ENCODE results near the gene PLEKHA4. TPM values are rescaled to one million over a fixed set of nuclear protein-coding genes. Genes with fewer than 3 reads are reported as not detected.

Gene PLEKHA4
- total and polyA plus RNA-seq, 2 of the 13 experiments (the other 11 are each of a cell fraction or from before 2014, with no cell fraction given), result 4.8 to 6.0 TPM

- TF ChIP-seq SRSF9 (IDR thresholded peaks at IDR 0.05; ENCODE audit: borderline replicate concordance, insufficient read depth, low read depth, low read length, poor library complexity, severe bottlenecking) (no peak), NFE2 (CRISPR knock-in tag; IDR thresholded peaks at IDR 0.05) (0 out of 2 replicates have a peak, but pooled peaks have one; percentile 7), PHF8 (CRISPR knock-in tag; IDR thresholded peaks at IDR 0.05) (peak; percentile 35; the same call in 1 of the 2 replicates), GATA4 (IDR thresholded peaks at IDR 0.05; ENCODE audit: borderline replicate concordance, low read depth) (no peak), ARHGAP35 (CRISPR knock-in tag; IDR thresholded peaks at IDR 0.05; ENCODE audit: borderline replicate concordance) (peak; percentile 10; the same call in 1 of the 2 replicates), ZNF362 (CRISPR knock-in tag; IDR thresholded peaks at IDR 0.05; ENCODE audit: borderline replicate concordance) (peak; percentile 43; the same call in 1 of the 2 replicates), ZBTB40 (IDR thresholded peaks at IDR 0.05) (no peak), ZBTB40 (CRISPR knock-in tag; IDR thresholded peaks at IDR 0.05) (peak; percentile 60), ZNF383 (CRISPR knock-in tag; IDR thresholded peaks at IDR 0.05; ENCODE audit: borderline replicate concordance) (0 out of 2 replicates have a peak, but pooled peaks have one; percentile 80), DMAP1 (CRISPR knock-in tag; IDR thresholded peaks at IDR 0.05) (peak; percentile 57; the same call in 1 of the 2 replicates), ZBTB43 (CRISPR knock-in tag; conservative IDR thresholded peaks at IDR 0.05) (peak; percentile 45; the same call in 1 of the 2 replicates), ZNF766 (CRISPR knock-in tag; IDR thresholded peaks at IDR 0.05; ENCODE audit: borderline replicate concordance) (peak; percentile 66; the same call in 1 of the 2 replicates), CHD4 (IDR thresholded peaks at IDR 0.05; ENCODE audit: borderline replicate concordance, low read length) (no peak), KMT2B (CRISPR knock-in tag; IDR thresholded peaks at IDR 0.05) (0 out of 2 replicates have a peak, but pooled peaks have one; percentile 37), PHF21A (CRISPR knock-in tag; IDR thresholded peaks at IDR 0.05) (peak; percentile 45; the same call in 1 of the 2 replicates), ZNF101 (CRISPR knock-in tag; IDR thresholded peaks at IDR 0.05; ENCODE audit: borderline replicate concordance, low read depth) (no peak), POLR2AphosphoS2 (IDR thresholded peaks at IDR 0.05; ENCODE audit: low read depth, low read length) (no peak), ZNF34 (CRISPR knock-in tag; IDR thresholded peaks at IDR 0.05; ENCODE audit: borderline replicate concordance) (0 out of 2 replicates have a peak, but pooled peaks have one; percentile 73)
These were observed 31.5 kb upstream of the PLEKHA4 start, which contains the start of gene NUCB1 (continued) for GRCh38 chr19:48899781-48900476.
